ENCODE results near the gene CFAP65.

Gene CFAP65

GRCh38 chr2:218975060-218975777 is 66.1 kb downstream of the CFAP65 start:
- DNase-seq (ENCODE audit: low read depth in 2 of 2) = no peak

- no peak for DNase-seq (ENCODE audit: low read depth in 2 of 2)
Measured at GRCh38 chr2:218970894-218971293, 70.4 kb downstream of the CFAP65 start.

DNA sequence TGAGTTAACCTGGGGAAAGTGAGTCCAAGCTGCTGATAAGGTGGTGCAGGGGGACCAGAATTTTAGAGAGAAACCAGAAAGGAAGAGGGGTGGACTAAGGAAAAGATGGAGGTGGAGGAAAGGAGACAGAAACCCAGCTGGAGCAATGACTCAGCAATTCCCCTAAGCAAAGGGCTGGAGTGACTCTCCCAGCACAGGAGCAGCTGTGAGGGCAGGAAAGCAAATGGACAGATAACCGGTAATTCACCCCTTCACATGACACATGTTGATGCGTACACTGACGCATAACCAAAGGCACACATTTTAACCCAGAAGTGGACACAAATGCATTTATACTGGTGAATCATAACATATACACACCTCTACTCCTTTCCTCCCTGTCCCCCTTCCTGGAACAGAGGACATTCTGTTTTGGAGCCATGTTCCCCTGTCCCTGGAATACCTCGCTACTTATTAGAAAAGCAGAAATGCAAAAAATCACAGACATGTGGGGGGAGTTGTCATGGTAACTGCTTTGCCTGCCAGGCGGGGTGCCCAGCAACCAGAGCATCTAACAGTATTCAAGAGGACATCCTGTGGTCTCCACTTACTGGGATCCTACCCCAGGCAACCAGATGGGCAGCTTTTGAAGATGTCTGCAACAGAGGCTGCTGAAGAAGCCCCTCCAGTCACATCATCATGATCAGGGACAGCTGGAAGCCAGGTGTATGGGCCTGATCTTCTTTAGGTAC is 77.1 kb downstream of the CFAP65 start:
- DNase-seq (ENCODE audit: low read depth in 2 of 2) = no peak

DNA sequence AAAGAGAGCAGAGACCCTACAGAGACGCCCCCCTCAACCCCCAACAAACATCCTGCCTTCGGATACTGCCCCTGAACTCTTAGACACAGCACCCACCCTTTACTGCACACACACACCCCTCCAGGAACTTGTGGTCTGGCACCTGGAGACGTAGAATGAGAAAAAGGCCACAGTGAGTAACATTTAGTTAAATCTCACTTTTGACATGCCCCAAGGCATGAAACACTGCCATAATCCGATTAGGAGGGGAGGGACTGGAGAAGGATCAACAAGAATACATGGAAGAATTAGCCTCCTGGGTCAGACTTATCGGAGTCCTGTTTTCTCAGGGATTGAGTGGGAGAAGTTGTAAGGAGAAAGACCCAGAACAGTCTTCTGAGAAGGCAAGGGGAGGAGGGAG is 77.7 kb downstream of the CFAP65 start:
- DNase-seq (ENCODE audit: low read depth in 2 of 2) = no peak

DNA sequence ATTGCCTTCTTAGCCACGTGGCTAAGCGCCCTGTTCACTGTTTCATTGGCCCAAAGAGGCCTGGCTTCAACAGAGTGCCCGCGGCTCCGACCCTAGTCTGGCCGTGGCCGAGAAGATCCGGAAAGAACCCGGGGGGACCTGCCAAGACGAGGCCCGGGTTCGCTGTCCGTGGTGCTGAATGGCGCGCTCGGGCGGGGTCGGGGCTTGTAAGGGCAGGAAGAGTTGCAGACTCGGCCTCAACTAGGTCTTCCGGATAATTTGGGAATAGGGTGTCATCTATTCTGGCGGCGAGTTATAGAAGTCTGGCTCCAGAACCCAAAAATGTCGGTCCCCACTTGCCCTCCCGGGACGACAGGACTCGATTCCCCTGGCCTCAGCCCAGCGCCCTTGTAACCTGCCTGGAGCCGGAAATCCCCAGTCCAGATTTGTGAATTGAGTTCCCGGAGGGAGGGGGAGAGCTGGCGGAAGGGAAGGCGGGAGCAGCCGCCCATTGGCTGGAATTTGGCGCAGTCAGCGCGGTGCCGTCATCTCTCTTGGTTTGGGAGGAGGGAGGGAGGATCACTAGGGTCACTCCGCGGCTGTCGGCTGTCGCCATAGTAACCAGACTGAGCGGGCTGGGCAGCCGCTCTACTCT is 78.3 kb downstream of the CFAP65 start:
- DNase-seq (ENCODE audit: low read depth in 2 of 2) = peak; percentile 23 to 37

GRCh38 chr2:218961651-218962570 is 79.4 kb downstream of the CFAP65 start:
- no peak for DNase-seq (ENCODE audit: low read depth in 2 of 2)

DNA sequence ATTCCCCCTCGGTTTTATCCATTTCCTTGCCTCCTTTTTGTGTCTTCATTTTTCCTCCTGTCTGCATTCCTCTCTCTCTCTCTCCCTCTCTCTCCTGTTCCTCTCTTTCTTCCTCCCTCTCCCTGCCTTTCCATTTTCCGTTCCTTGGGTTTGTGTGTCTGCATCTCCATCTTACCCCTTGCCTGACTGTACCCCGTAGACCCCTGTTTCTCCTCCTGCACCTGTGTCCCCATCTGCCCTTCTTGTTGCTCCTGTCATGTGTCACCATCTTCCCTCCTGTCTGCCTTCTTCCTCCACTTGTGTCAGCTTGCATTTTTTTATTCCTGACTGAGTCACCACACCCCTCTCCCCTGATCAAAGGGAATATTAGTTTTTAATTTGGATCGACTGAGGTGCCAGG is 80.1 kb downstream of the CFAP65 start:
- DNase-seq (ENCODE audit: low read depth in 2 of 2) = no peak

DNA sequence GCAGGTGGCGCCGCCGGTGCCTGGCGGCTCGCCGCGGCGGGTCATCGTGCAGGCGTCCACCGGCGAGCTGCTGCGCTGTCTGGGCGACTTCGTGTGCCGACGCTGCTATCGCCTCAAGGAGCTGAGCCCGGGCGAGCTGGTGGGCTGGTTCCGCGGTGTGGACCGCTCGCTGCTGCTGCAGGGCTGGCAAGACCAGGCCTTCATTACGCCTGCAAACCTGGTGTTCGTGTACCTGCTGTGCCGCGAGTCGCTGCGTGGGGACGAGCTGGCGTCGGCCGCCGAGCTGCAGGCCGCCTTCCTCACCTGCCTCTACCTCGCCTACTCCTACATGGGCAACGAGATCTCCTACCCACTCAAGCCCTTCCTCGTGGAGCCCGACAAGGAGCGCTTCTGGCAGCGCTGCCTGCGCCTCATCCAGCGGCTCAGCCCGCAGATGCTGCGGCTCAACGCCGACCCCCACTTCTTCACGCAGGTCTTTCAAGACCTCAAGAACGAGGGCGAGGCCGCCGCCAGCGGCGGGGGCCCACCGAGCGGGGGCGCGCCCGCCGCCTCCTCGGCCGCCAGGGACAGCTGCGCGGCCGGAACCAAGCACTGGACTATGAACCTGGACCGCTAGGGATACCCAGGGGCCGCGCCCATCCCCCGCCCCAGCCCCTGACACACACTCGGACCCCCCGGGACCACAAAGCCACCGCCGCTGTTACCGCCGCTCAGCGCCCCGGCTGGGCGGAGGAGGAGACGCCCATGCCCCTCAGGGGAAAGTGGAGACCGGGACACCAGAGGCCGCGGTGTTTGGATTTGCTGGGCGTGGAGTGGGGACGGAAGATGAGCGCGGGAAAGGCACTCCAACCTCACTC is 80.8 kb downstream of the CFAP65 start:
- DNase-seq (ENCODE audit: low read depth in 2 of 2) = no peak

GRCh38 chr2:218959761-218960308 is 81.5 kb downstream of the CFAP65 start:
- DNase-seq (ENCODE audit: low read depth in 2 of 2) = no peak

- peak in 1 of 2 donors; percentile 23 for DNase-seq (ENCODE audit: low read depth in 2 of 2)
Measured at GRCh38 chr2:218959141-218959731, 82.1 kb downstream of the CFAP65 start, which contains the start of gene CDK5R2. Gene CDK5R2 (plus strand): TSS chr2:218959666. CDS start chr2:218959821, 155 bp downstream.

GRCh38 chr2:218958276-218958675 is 83.0 kb downstream of the CFAP65 start:
- no peak for DNase-seq (ENCODE audit: low read depth in 2 of 2)

GRCh38 chr2:218957671-218958070 is 83.6 kb downstream of the CFAP65 start:
- DNase-seq (ENCODE audit: low read depth in 2 of 2) = no peak

DNA sequence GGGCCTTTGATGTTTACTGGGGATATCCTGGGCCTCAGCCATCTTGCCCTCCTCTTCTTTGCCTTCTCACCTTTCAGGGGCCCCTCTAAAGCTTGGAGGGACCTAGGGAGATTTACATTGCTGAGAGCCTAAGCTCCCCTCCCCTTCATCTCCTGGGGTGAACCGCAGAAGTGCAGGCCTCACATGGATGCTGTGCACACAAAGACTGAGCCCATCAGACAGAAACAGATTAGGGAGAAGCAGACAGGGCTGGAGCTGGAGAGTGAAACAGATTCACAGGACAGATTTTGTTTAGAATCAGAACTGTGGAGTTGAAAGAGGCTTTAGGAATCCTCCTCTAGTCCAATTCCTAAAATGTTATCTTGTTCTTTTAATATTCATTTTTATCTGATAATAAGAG is 85.3 kb downstream of the CFAP65 start:
- DNase-seq (ENCODE audit: low read depth in 2 of 2) = no peak

GRCh38 chr2:218954541-218955300 is 86.6 kb downstream of the CFAP65 start:
- DNase-seq (ENCODE audit: low read depth in 2 of 2) = no peak

GRCh38 chr2:218953366-218953954 is 87.9 kb downstream of the CFAP65 start:
- DNase-seq (ENCODE audit: low read depth in 2 of 2) = no peak

All from stimulated activated CD8-positive, alpha-beta memory T cell treated with anti-CD3 and anti-CD28 coated beads, Interleukin-7, amount 100 ng/mL, for 1 hour (primary cell).